GM19035 (cell line): ENCODE data around the gene TMEM62.
"Not testable (repeated sequence)": the region's sequence is repeated elsewhere in the genome, so short reads cannot be mapped to it uniquely, and the experiment has no call there.

Experiments used
- ATAC-seq: cut with Tn5 transposase; IDR thresholded peaks from one replicate; pipeline ENCODE4 v1.9.1; 2021; ENCODE audit not compliant: unreplicated experiment

TMEM62 gene

GRCh38 chr15:43208052-43209002 lies 74.9 kb downstream of the TMEM62 start:
- no peak for ATAC-seq

GRCh38 chr15:43209059-43209824 lies 75.9 kb downstream of the TMEM62 start:
- ATAC-seq, result no peak

- ATAC-seq, result no peak
Measured at GRCh38 chr15:43210172-43210745, 76.9 kb downstream of the TMEM62 start.

- ATAC-seq, result no peak
Measured at GRCh38 chr15:43210807-43211206, 77.4 kb downstream of the TMEM62 start.

- no peak for ATAC-seq
Measured at GRCh38 chr15:43211224-43211735, 77.9 kb downstream of the TMEM62 start.

- no peak for ATAC-seq
Measured at GRCh38 chr15:43212299-43212698, 78.9 kb downstream of the TMEM62 start.

- no peak for ATAC-seq
Measured at GRCh38 chr15:43212951-43213350, 79.6 kb downstream of the TMEM62 start.

GRCh38 chr15:43213466-43213865 lies 80.1 kb downstream of the TMEM62 start:
- no peak for ATAC-seq

DNA sequence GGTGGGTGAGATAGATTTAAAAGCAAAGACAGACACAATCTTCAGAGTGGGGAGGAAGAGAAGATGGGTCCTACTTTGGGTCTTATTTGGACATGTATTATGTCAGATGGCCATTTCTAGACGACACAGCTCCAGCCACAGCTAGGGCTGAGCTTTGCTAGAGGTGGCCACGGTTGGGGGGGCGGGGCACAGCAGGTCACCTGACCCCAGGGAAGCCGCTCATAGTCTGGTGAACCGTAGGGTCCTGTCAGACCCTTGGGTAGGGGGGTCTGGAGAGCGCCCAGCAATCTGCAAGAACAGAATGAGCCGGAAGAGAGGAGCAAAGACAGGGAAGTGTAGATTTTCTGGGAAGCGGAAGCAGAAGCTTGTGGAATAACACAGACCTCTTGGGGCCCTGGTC lies 80.8 kb downstream of the TMEM62 start:
- ATAC-seq, result no peak

GRCh38 chr15:43214592-43215295 lies 81.4 kb downstream of the TMEM62 start:
- no peak for ATAC-seq

- no peak for ATAC-seq
Measured at GRCh38 chr15:43215961-43216360, 82.6 kb downstream of the TMEM62 start.

DNA sequence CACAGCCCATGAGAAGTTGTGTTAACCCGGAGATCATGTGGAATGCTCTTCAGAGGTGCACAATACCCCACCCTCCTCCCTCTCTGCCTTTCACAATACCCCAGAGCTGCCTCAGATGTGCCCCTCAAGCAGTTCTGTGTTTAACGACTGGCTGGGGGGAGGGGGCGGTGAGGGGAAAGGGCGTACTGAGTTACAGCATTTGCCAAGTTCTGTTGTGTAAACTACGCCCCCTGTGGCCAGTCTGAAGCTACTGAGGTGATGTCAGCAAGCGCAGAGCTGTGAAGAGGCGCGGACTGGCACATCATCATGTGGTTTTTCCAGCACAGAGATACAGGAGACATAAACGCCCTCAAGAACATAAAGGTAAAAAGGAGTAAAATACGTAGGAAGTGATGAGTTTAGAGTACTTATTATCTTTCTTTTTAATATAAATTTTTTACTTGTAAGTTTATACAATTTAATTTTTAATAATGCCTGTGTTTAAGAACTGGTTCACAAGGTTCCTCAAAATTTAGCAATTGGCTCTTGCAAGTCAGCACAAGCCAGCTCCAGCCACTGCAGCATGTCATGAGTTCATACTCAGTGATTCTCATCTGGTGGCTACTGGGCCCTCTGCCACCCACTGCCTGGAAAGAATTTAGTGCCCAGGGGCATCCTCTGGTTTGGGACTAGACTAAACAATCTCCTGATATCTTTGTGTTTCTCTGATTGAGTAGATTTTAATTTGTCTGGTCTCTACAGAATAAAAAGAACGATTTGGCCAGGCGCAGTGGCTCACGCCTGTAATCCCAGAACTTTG lies 85.7 kb downstream of the TMEM62 start:
- no peak for ATAC-seq

GRCh38 chr15:43219929-43220928 lies 86.8 kb downstream of the TMEM62 start:
- no peak for ATAC-seq

DNA sequence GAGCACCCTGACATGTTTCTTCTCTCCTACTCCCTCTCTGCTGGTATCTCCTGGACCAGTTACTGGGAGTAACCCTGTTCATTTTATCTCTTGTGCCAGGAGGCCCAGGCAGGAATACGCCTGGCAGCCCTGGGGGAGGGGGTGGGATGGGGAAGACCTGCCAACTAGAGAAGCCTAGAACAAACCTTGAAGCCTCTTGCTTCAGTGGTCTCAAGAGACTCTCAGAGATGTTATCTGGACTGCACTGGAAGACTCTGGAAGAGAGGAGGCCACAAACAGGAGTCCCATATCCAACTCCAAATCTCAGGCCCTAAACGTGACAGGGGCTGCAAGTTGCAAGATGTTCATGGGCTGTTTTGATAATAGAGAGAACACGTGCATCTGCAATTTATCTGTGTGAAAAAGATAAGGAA lies 87.6 kb downstream of the TMEM62 start, which contains the start of gene EPB42:
Gene EPB42 (minus strand): TSS at position 28 of the 413 bp plus-strand sequence. CDS start 193 bp downstream, outside the sequence.
- no peak for ATAC-seq

DNA sequence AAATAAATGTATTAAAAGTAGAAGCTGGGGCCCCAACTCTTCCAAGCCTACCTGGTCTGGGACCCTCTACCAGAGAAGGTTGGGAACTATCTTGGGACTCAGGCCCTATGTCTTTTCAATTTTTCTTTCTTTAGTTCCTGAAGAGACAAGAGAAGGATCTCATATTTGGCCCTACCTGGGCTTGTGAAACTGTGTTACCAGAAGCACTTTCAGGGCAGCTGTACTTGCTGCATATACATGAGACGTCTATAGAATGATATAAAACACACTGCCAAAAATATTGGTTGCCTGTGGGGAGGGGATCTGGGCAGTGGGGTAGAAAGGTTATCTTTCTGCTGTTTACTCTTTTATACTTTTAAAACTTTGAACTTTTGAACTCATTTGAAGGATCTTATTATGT lies 88.0 kb downstream of the TMEM62 start:
- no peak for ATAC-seq

- ATAC-seq, result no peak
Measured at GRCh38 chr15:43225201-43225949, 92.0 kb downstream of the TMEM62 start.

DNA sequence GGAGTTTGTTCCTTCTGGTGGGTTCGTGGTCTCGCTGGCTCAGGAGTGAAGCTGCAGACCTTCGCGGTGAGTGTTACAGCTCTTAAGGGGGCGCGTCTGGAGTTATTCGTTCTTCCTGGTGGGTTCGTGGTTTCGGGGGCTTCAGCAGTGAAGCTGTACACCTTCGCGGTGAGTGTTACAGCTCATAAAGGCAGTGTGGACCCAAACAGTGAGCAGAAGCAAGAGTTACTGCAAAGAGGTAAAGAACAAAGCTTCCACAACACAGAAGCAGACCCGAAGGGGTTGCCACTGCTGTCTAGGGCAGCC lies 92.5 kb downstream of the TMEM62 start:
- not testable (repeated sequence) for ATAC-seq
